ENCODE measurements around the gene BRCC3. TPM values are rescaled to one million over a fixed set of nuclear protein-coding genes. Genes with fewer than 3 reads are reported as not detected.

The BRCC3 gene
- total and polyA plus RNA-seq, 2 of the 13 experiments (the other 11 are each of a cell fraction or from before 2014, with no cell fraction given): 19.8 to 24.3 TPM

DNA sequence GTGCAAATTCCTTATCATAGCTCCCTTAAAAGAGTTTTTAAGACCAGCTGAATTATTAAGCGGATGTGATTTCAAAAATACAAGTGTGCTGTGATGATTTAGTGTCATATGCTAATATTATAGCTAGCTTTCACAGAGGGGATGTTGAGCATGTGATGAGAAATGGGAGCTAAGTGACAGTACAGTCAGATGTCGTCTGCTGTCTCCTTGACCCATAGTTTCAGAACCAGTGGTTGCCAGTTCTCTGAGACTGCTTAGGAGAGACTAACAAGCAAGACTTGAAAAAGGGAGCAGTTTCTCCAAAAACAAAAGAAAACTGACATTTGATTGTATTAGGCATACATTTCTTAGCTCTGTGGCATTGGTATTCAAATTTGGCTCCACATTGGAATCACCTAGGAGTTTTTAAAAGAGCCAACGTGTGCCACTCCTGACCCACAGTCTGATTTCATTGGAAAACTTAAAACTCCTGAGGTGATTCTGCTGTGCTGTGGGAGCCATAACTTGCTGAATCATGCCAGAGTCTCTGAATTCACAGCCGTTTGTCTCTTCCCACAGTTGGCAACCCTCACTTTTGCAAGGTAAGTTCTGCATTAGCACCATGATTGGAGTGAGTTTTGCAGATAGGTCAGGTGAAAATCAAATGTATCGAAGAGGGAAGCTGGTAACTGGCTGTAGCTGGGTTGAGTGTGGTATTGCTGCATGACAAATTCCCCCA is 24.3 kb upstream of the BRCC3 start:
- in situ Hi-C loops (cut with HindIII; ENCODE audit: extremely low pct_ligation_motif_present, low pct_unique_long_range_greater_than_20kb) (no loop called here), intact Hi-C loops (cut with micrococcal nuclease; ENCODE audit: unreplicated experiment) (no loop called here)
- ChIA-PET POLR2A (no interaction called here), CTCF (ENCODE audit: low intra/inter-chr PET ratio, low total read pairs) (no interaction called here)
- DNase-seq (ENCODE audit: low spot score): no peak
- TF ChIP-seq AGO2 (optimal IDR thresholded peaks at IDR 0.05; ENCODE audit: low read depth, low read length) (no peak), ZNF749 (CRISPR knock-in tag; IDR thresholded peaks at IDR 0.05; ENCODE audit: borderline replicate concordance) (no peak), BRD4 (CRISPR knock-in tag; IDR thresholded peaks at IDR 0.05) (no peak)
- 0 out of 5 replicates have a peak, but pooled peaks cover 0 to 3% of the 10 kb centered on the region in 2 experiments for H3K36me3 ChIP-seq (replicated peaks in 1 of 2; ENCODE audit: control insufficient read depth in 1 of 2, insufficient read depth in 2 of 2, low read length in 2 of 2)
- H3K27me3 ChIP-seq (ENCODE audit: control insufficient read depth in 1 of 2, insufficient read depth in 2 of 2, low read length in 2 of 2): no peaks in the 10 kb centered on the region
- no peak for ATAC-seq
- H3K4me1 ChIP-seq (ENCODE audit: insufficient read depth, low read length): no peaks in the 10 kb centered on the region
- no peak overlapping the region for H3K27ac ChIP-seq (ENCODE audit: extremely low read length, insufficient read depth, low read length)
- H4K20me1 ChIP-seq (ENCODE audit: insufficient read depth, low read length): no peaks in the 10 kb centered on the region
- no TSS peak for BruUV-seq (replicated peaks)
- H3K4me2 ChIP-seq (ENCODE audit: low read depth, low read length): no peak overlapping the region
- H3K4me3 ChIP-seq (replicated peaks in 1 of 3; ENCODE audit: insufficient read depth in 1 of 3, low read depth in 2 of 3, low read length in 3 of 3): no peak overlapping the region
- no peak overlapping the region for H2AFZ ChIP-seq (ENCODE audit: low read length)
- no peak overlapping the region for H3K9ac ChIP-seq (ENCODE audit: insufficient read depth, low read depth, low read length)
- H3K9me3 ChIP-seq (ENCODE audit: low read length): no peaks in the 10 kb centered on the region
- 97% methylated on average over 4 of the region's 5 CpGs for WGBS (ENCODE audit: low lambda C conversion rate)
- no peak for FAIRE-seq
- no peaks in the 10 kb centered on the region for H3K79me2 ChIP-seq (ENCODE audit: insufficient read depth, low read length)

- WGBS (ENCODE audit: low lambda C conversion rate): 67% methylated on average over 7 of the region's 9 CpGs
Observed at GRCh38 chrX:155048977-155049619, 22.2 kb upstream of the BRCC3 start.

More at GRCh38 chrX:155048977-155049619, 22.2 kb upstream of the BRCC3 start:
- H2AFZ ChIP-seq (ENCODE audit: low read length): no peak overlapping the region
- H3K27ac ChIP-seq (ENCODE audit: extremely low read length, insufficient read depth, low read length): no peak overlapping the region
- FAIRE-seq: peak; percentile 72
- H3K9me3 ChIP-seq (ENCODE audit: low read length): no peaks in the 10 kb centered on the region
- no TSS peak for BruUV-seq (replicated peaks)
- CTCF ChIA-PET (ENCODE audit: low intra/inter-chr PET ratio, low total read pairs): no interaction called here
- no peaks in the 10 kb centered on the region for H3K4me1 ChIP-seq (ENCODE audit: insufficient read depth, low read length)
- POLR2A ChIA-PET: no interaction called here
- no peaks in the 10 kb centered on the region for H4K20me1 ChIP-seq (ENCODE audit: insufficient read depth, low read length)
- no peak overlapping the region for H3K9ac ChIP-seq (ENCODE audit: insufficient read depth, low read depth, low read length)
- peak; percentile 69 for ATAC-seq
- H3K27me3 ChIP-seq (ENCODE audit: control insufficient read depth in 1 of 2, insufficient read depth in 2 of 2, low read length in 2 of 2): no peaks in the 10 kb centered on the region
- in situ Hi-C loops (cut with HindIII; ENCODE audit: extremely low pct_ligation_motif_present, low pct_unique_long_range_greater_than_20kb): no loop called here
- H3K79me2 ChIP-seq (ENCODE audit: insufficient read depth, low read length): no peaks in the 10 kb centered on the region
- H3K36me3 ChIP-seq (replicated peaks in 1 of 2; ENCODE audit: control insufficient read depth in 1 of 2, insufficient read depth in 2 of 2, low read length in 2 of 2): peaks cover 2 to 3% of the 10 kb centered on the region in 2 experiments; a peak in 3 of 5 replicates
- peak; percentile 35 for DNase-seq (ENCODE audit: low spot score)
- no peak overlapping the region for H3K4me2 ChIP-seq (ENCODE audit: low read depth, low read length)
- TF ChIP-seq CTCF (CRISPR knock-in tag; IDR thresholded peaks at IDR 0.05) (peak; percentile 74), HOXD1 (CRISPR knock-in tag; IDR thresholded peaks at IDR 0.05) (no peak), GABPB1 (CRISPR knock-in tag; IDR thresholded peaks at IDR 0.05) (no peak), SMC3 (IDR thresholded peaks at IDR 0.05; ENCODE audit: low read length) (peak; percentile 34; the same call in 1 of the 2 replicates), STAG1 (CRISPR knock-in tag; IDR thresholded peaks at IDR 0.05) (peak; percentile 41)
- intact Hi-C loops (cut with micrococcal nuclease; ENCODE audit: unreplicated experiment): no loop called here
- H3K4me3 ChIP-seq (replicated peaks in 1 of 3; ENCODE audit: insufficient read depth in 1 of 3, low read depth in 2 of 3, low read length in 3 of 3): no peak overlapping the region

All from HepG2 (cell line).